Skeletal muscle cell (primary cell): ENCODE measurements around the gene GOLGA6L24.
A peak's percentile ranks its signal among the peaks of the same experiment; 100 is the strongest.
"Not testable (repeated sequence)": the region's sequence is repeated elsewhere in the genome, so short reads cannot be mapped to it uniquely, and the experiment has no call there.

ENCODE experiments used
- DNase-seq: peaks from one replicate; pipeline ENCODE4 v3.0.0-alpha.2; 2010; ENCODE audit warnings: low read depth
- H3K4me3 ChIP-seq: 2 replicates; pipeline ENCODE4 v1.5.1; 2011; ENCODE audit warnings: low read depth, mild to moderate bottlenecking, control low read depth, low read length, moderate library complexity

The GOLGA6L24 gene

GRCh38 chr15:28357984-28358383, at the start of gene GOLGA6L24:
GOLGA6L24 (minus strand) TSS chr15:28358084; CDS start chr15:28358023, 61 bp downstream.
- not testable (repeated sequence) for H3K4me3 ChIP-seq, DNase-seq

GRCh38 chr15:28402774-28403435, 45.0 kb upstream of the GOLGA6L24 start:
- H3K4me3 ChIP-seq, DNase-seq: not testable (repeated sequence)

GRCh38 chr15:28396022-28396421, 38.1 kb upstream of the GOLGA6L24 start:
- DNase-seq: not testable (repeated sequence)

GRCh38 chr15:28380053-28380452, 22.2 kb upstream of the GOLGA6L24 start:
- not testable (repeated sequence) for H3K4me3 ChIP-seq, DNase-seq

More at GRCh38 chr15:28396022-28396421, 38.1 kb upstream of the GOLGA6L24 start:
- H3K4me3 ChIP-seq: not testable (repeated sequence)

GRCh38 chr15:28378364-28378763, 20.5 kb upstream of the GOLGA6L24 start, which contains the start of gene GOLGA8F:
GOLGA8F (plus strand) TSS chr15:28378664; CDS start chr15:28378762, 98 bp downstream.
- H3K4me3 ChIP-seq, DNase-seq: not testable (repeated sequence)

- H3K4me3 ChIP-seq, DNase-seq: not testable (repeated sequence)
Observed at GRCh38 chr15:28365502-28365901, 7.6 kb upstream of the GOLGA6L24 start.

- peak within 1 kb of the TSS; percentile 42 for H3K4me3 ChIP-seq
- DNase-seq: not testable (repeated sequence)
Observed at GRCh38 chr15:28322129-28322588, 35.7 kb downstream of the GOLGA6L24 start, which contains the start of gene HERC2. HERC2 (minus strand) TSS chr15:28322179; CDS start chr15:28321433, 746 bp downstream.

GRCh38 chr15:28321358-28322078, 36.4 kb downstream of the GOLGA6L24 start:
- not testable (repeated sequence) for DNase-seq
- peak overlapping the region; percentile 42 for H3K4me3 ChIP-seq

- DNase-seq, H3K4me3 ChIP-seq: not testable (repeated sequence)
Observed at GRCh38 chr15:28319725-28320124, 38.2 kb downstream of the GOLGA6L24 start.

GRCh38 chr15:28318828-28319227, 39.1 kb downstream of the GOLGA6L24 start:
- not testable (repeated sequence) for DNase-seq, H3K4me3 ChIP-seq

- not testable (repeated sequence) for DNase-seq, H3K4me3 ChIP-seq
Observed at GRCh38 chr15:28318122-28318521, 39.8 kb downstream of the GOLGA6L24 start.

- not testable (repeated sequence) for DNase-seq
Observed at GRCh38 chr15:28316958-28317357, 40.9 kb downstream of the GOLGA6L24 start.

GRCh38 chr15:28310454-28310853, 47.4 kb downstream of the GOLGA6L24 start:
- not testable (repeated sequence) for DNase-seq, H3K4me3 ChIP-seq

More at GRCh38 chr15:28316958-28317357, 40.9 kb downstream of the GOLGA6L24 start:
- H3K4me3 ChIP-seq: not testable (repeated sequence)

GRCh38 chr15:28308718-28309117, 49.2 kb downstream of the GOLGA6L24 start:
- not testable (repeated sequence) for H3K4me3 ChIP-seq, DNase-seq
